Endometrial microvascular endothelial cells (primary cell): ENCODE measurements around the gene KBTBD6. TPM values are rescaled to one million over a fixed set of nuclear protein-coding genes. Genes with fewer than 3 reads are reported as not detected.

Source experiments
- total RNA-seq: library from RNA; depleted of rRNA; stranded (reverse); fragments of >200 nt; gene quantifications from one replicate; pipeline ENCODE4 v1.2.3, GENCODE V29; 2015; ENCODE audit errors: inconsistent ontology term

The KBTBD6 gene
- total RNA-seq, 1 donor from 2014 or later, result 8.8 TPM

Other genes with a start within 250 kb of the KBTBD6 start
- 61.0 TPM for gene ELF1, start 113.5 kb downstream of the KBTBD6 start, total RNA-seq
- 7.2 TPM for gene WBP4, start 71.3 kb downstream of the KBTBD6 start, total RNA-seq
- 1.5 TPM for gene KBTBD7, start 61.8 kb upstream of the KBTBD6 start, total RNA-seq
- gene MTRF1, start 130.8 kb upstream of the KBTBD6 start, total RNA-seq, result 10.7 TPM
- gene NAA16, start 178.5 kb upstream of the KBTBD6 start, total RNA-seq, result 11.5 TPM